NCI-H1092 treated with DMSO at 0.1 percent for 48 hours (cell line): ENCODE results near the gene MCHR2.
A peak's percentile ranks its signal among the peaks of the same experiment; 100 is the strongest.

Experiments used
- DNase-seq: peaks from one replicate; lab custom pipeline; 2025; lab: John Stamatoyannopoulos, UW

Gene MCHR2

DNA sequence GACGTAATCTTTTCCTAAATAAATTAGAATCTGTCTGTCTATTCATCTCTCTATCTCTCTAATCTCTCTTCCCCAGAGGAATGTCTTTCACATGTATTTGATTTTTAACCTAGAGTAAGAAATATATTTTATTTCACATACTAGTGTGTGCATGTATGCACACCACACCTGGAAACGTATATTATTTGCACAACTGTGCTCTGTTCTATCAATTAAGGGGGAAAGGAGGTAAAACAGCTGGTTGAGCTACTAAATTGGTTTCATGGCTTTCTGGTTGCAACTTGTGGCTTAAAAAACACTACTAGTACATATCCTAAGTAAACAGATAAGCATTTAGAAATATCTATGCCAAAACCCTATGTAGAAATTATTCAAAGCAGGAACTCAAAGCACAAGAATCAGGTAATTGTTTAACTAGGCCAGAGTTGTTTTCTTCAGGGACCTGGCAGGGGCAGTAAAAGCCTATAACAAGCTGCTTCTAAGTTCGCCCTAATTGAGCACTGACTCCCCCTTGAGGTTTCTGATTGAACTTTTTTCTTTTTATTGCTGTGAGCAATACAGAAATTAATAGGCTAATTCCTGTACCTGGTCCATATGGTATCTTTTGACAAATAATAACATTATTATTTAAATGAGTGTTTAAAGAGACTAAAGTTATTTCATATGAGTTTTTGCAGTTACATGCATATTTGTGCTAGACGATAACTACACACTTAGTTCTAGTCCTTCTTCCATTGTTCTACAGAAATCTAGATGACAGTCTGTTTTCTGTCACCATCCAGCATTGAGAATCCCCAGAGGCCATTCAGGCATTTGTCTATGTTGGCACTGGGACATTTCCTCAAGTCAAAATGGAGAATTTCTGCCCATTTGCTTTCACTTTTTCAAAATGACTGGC, 88.6 kb downstream of the MCHR2 start:
- DNase-seq, result peak; percentile 47

DNA sequence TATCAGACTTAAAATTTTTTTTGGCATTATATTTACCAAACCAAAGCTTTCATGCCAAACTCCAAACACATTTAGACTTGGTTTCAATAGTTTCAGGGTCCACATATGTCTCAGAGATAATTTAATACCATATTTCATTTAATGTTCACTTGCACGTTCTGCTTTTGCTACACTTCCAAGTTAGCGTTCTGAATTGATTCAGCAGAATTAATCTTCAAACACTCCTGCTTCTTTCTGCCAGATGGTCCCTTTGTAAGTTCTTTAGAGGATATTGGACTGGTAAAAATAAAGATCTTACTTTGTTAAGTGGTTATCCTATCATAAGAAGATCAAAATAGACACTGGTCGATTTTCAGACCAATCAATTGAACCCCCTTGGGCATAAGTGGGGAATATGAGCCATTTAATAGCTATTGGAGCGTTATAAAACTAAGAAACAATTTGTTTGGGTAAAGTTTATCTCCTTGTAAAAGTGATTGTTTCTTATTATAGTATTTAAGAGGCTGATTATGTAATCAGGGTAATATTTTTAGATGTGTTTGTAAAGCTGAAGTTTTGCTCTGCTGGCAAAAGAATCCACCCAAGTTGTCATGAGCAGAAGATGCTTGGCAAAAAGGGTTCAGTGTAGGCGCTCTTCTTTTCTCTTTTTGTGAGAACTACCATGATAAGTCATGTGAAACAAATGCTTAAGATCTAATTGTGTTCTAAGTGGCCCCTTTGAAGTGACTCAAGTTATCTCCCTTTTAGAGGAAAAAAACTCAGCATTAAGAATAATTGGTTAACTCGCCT, 92.2 kb downstream of the MCHR2 start:
- no peak for DNase-seq

DNA sequence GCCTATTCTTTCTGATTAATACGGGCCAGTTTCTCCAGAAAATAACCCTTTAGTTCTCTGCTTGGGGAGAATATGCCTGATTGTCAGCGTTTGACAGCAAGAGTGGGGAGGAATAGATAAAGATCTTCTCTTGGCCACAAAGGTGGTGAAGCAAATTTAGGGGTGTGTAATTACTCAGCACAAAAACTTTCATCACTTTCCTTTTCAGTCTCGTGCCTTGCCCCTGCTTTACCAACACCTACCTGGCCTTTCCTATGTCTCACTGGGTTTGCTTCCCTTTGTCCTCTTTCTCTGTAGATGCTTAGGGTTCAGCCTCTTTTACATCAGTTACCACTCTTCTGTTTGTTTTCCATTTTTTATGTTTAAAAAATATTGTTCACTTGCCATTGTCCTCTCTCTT, 99.2 kb downstream of the MCHR2 start:
- no peak for DNase-seq

- DNase-seq, result no peak
Measured at GRCh38 chr6:99887066-99887465, 107.0 kb downstream of the MCHR2 start.

DNA sequence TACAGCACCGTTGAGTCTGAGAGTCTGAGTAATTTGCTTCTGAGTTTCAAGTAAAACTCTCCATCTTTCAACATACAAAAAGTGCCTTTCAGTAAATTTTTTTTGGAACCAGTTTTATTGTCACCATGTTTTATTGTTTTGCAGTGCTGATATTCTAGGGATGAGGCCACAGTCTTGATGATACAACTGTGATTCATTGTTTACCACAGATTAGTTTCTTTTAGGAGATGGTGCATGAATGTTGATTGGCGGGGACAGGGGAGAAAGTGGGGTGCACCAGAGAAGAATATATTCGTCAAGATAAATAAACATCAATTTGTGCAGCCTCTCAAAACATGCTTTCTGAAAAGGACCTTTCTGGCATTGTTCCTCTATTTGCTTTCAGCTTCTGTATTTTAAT, 109.0 kb downstream of the MCHR2 start:
- no peak for DNase-seq

- no peak for DNase-seq
Measured at GRCh38 chr6:99882128-99882702, 111.8 kb downstream of the MCHR2 start.

DNA sequence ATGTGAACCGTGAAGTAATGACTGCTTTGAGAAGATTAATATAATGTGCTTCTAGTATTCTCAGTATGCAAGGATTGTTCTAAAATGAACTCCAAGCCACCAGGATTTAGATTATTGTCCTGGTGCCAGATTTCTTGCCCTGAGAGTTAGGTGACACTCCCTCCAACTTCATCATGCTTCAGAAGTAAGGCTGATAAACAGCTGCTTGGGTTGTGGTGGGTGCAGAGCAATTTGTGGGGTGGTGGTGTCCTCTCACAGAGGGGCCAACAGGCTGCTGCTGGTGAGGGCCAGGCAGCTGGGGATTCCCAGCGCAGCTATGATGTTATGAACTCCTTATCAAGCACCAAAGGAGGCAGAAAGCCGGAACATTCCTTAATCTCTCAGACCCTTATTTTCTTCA, 114.6 kb downstream of the MCHR2 start:
- DNase-seq, result no peak

- DNase-seq, result no peak
Measured at GRCh38 chr6:99875068-99875467, 119.0 kb downstream of the MCHR2 start.

DNA sequence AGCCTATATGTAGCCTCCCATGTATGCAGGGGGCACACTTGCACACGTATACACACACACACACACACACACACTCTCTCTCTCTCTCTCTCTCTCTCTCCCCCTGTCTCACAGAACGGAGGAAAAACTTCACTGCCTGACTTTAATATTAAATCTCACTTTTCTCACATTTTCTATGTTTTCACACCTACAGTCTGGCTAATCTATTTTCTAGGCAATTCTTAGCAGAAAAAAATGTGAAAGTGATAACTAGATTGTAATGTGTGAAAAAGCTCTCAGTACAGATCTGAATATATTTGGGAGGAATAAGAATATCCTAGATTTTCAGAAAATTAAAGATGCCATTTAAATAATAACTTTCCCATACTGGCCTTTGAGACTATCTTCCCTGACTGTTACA, 120.9 kb downstream of the MCHR2 start:
- DNase-seq, result no peak

- DNase-seq, result no peak
Measured at GRCh38 chr6:99871641-99872040, 122.4 kb downstream of the MCHR2 start.
